Stimulated activated CD4-positive, alpha-beta T cell treated with anti-CD3 and anti-CD28 coated beads, Interleukin-2, amount 100 ng/mL, for 4 hours (primary cell): Measurements from ENCODE around the gene PRKCZ.

ENCODE experiments used
- DNase-seq: peaks from one replicate; pipeline ENCODE4 v3.0.0-alpha.2; 2020; ENCODE audit warnings: low read depth

PRKCZ gene

GRCh38 chr1:2067393-2067792 is 17.2 kb downstream of the PRKCZ start:
- DNase-seq = no peak

GRCh38 chr1:2067981-2068380 is 17.8 kb downstream of the PRKCZ start:
- DNase-seq = no peak

DNA sequence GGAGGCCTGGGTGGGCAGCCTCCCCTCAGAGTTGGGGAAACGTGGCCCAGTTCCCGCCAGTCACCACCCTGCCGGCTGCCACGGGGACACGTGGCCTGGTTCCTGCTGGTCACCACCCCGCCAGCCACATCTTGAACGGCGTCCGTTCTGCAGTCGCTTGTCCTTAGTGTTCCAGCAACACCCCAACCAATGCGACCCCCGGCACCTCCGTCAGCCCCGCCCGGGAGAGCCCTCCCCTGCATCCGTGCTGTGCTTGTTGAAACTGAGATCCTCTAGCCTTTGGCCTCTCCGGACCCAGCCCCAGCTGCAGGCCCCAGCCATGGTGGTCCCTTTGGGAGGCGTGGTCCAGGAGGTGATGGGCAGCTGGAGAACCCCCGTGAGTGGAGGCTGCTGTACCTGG is 18.7 kb downstream of the PRKCZ start:
- no peak for DNase-seq

DNA sequence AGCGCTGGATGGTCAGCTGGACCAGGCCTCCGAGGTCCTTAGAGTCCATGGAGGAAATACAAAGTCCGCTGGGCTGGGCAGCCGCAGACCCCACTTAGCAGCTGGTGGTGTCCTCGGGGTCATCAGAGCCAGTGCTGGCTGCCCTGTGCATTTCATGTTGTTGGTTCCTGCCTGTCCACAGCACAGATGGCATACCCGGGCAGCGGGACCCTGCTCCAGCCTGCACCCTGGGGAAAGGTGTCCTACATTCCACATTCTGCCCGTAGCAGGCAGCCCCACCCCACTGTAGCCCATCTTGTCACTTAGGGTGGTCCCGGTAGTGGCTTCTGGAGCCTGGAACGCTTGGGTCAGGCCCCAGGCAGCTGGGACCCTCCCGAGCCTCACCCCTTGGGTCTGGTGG is 19.8 kb downstream of the PRKCZ start:
- no peak for DNase-seq

DNA sequence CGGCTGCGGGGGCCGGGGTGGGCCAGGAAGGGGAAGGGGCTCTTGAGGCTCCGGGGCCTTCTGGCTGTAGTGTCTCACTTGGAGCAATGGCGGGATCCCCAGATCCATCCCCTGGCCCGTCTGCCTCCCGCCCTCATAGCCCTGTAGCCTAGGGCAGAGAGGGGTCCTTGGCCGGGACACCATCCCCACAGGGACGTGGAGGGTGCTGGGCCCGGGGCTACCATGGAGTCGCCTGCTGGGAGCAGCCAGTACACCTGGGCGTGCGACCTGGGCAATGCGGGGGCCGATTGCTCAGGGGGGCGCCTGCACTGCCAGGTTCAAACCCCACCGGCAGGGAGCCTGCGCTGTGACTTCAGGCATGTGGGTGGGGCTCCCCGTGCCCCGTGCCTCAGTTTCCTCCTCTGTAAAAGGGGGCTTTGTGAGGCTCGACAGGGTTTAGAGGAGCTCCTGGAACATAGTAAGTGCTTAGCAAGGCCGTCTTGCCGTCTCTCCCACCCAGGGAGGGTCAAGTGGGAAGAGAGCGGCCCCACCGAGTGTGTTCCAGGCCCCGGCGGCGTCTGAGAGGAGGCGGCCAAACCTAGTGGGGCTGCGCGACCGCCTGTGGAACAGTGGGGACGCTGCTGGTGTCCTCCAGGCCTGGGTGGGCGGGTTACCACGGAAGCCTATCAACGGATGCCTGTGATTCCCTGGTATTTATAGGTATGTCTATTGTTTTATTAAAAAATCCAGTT is 20.8 kb downstream of the PRKCZ start:
- DNase-seq = no peak

DNA sequence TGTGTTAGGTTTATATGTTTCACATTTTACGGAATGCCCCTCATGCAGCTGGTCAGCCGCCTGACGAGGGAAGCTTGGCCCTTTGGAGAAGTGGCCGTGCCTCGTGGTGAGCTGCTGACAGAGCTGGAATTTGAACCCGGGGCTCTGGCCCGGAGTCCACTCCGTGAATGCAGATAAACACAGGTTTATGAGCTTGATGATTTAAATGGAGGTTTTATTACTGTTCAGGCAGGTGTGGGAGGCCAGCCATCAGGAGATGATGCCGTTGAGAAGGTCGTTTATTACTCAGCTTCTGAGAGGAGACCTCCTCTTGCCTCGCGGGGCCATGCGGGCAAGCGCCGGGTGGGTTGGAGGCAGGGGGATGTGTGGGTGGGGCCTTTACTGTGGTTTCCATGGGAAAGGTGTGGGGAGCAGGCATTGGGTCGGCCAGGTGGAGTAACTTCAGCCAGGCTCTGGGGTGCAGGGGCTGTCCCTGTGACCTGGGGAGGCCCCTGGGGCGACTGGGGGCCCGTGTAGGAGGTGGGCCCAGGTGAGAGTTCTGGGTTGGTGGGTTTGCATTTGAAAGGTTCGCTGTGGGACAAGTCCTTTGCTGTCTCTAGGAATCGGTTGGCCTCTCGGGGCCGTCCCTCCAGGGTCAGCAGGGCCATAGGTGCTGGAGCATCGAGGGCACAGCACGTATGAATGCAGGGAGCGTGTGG is 22.0 kb downstream of the PRKCZ start:
- DNase-seq = no peak

DNA sequence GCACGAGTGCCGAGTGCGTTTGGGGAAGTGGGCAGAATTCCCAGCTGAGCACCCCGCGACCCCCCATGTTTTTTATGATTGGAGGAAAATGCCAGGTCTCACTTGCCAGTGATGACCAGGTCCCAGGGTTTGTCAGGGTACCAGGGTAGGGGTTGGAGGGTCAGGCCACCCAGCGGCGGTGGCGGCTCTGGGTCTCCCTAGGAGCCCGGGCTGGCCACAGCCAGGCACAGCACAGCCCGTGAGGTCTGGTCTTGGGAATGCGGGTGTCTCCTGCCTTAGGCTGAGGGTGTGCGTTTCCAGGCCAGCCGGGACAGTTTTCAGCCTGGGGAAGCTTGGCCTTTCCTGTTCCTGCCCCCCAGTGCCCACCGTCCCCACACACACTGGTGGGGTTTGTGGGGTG is 22.7 kb downstream of the PRKCZ start:
- DNase-seq = no peak

- DNase-seq = no peak
Observed at GRCh38 chr1:2073382-2074230, 23.4 kb downstream of the PRKCZ start.

GRCh38 chr1:2074396-2074795 is 24.2 kb downstream of the PRKCZ start:
- no peak for DNase-seq

- no peak for DNase-seq
Observed at GRCh38 chr1:2074944-2075740, 24.9 kb downstream of the PRKCZ start.

DNA sequence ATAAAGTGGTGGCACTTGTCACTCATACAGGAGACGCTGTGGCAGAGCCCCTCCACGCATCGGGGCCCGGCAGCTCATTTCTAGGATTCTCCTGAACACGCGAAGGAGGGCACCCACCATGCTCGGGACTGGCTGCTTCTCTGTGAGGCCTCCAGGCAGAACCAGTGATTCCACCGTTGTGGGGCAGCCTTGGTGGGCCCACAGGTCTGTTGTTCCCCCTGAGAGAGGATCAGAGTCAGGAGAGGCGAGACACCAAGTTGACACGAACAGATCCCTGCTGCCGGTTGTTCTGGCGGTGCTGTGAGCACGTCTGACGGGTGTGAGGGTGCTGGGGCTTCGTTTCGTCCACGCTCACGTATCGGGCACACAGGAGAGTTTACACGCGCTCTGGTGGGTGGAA is 26.6 kb downstream of the PRKCZ start:
- DNase-seq = no peak

- DNase-seq = no peak
Observed at GRCh38 chr1:2078170-2078569, 28.0 kb downstream of the PRKCZ start.

- no peak for DNase-seq
Observed at GRCh38 chr1:2079396-2080085, 29.3 kb downstream of the PRKCZ start.

GRCh38 chr1:2080140-2080539 is 29.9 kb downstream of the PRKCZ start:
- no peak for DNase-seq

GRCh38 chr1:2080884-2081283 is 30.7 kb downstream of the PRKCZ start:
- DNase-seq = no peak

DNA sequence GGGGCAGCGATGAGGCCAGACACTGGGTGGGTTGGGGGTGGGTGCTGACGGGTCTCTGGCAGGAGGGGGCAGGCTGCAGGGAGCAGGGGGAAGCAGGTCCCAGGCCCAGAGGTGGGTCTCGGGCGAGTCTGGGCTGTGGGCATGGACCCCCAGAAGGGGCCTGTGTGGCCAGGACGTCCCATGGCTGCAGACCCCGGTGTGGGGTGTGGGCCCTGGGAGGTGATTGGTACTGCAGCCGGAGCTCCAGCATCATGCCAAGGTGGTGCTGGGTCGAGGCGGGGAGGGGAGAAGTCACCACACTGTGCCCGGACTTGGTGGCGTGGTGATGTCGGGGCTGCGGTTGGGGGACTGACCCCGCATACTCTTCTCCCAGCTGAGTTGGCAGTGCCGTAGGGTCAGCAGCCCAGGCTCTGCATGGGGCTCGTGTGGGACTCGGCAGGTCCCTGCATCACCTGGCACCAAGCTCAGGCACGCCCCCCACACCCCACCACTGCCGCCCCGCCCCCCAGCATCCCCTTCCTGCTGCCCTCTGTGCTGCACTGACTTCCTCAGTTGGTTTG is 31.2 kb downstream of the PRKCZ start:
- no peak for DNase-seq

DNA sequence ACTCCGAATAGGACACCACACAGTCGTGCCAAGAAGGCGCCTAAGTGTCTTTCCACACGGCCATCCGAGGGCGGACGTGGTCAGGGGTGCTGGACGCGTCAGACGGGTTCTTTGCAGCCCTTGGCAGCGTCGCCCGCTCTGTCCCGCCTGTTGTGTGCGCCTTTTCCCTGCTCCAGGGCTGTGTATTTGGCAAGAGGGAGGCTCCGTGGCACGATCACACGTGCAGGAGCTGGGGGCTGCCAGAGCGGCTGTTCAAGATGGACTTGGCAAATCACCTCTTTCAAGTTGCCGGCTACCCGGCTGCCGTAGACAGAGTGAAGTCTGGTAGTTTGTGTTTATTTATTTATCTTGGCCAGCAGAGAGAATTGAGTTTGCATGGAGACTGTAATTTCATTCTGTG is 31.9 kb downstream of the PRKCZ start:
- DNase-seq = no peak

DNA sequence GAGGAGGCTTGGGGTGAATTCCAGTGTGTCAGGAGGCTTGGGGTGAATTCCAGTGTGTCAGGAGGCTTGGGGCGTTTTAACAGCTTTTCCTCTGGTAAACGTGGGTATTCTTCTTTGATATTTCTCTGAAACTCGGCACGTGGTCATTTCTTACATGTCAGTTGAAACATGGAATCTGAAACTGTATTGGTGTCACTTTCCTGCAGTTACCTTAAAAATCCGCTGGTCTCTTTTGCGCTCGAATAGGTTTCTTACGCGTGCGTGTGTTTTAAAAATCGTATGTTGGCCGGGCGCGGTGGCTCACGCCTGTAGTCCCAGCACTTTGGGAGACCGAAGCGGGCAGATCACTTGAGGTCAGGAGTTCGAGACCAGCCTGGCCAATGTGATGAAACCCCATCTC is 33.5 kb downstream of the PRKCZ start:
- DNase-seq = no peak

DNA sequence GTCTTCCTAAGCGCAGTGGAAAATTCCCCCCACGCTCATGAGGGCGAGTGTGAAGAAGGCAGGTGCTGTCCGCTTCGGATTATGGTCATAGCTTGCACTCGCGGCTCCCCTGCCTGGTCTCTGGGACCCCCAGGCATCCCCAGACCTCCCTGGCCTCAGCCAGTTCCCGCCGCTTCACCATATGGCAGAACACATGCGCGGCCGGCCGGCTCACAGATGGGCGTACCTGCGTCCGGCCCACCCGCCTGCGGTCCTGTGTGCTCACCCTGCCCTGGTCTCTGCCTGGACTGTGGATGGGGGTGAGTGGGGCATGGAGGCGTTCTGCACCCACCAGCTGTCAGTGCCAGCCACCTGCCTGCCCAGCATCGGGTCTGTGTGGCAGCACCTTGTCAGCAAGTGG is 34.1 kb downstream of the PRKCZ start:
- no peak for DNase-seq

GRCh38 chr1:2085080-2085479 is 34.9 kb downstream of the PRKCZ start:
- DNase-seq = no peak

- DNase-seq = no peak
Observed at GRCh38 chr1:2086446-2087078, 36.4 kb downstream of the PRKCZ start.
